ENCODE results near the gene NMNAT2.

NMNAT2 gene

GRCh38 chr1:183385340-183386144 is 32.6 kb downstream of the NMNAT2 start:
- DNase-seq (ENCODE audit: low spot score) = no peak
- Histone ChIP-seq H3K27ac (no peak overlapping the region), H3K4me3 (no peak overlapping the region)
- no peak for TF ChIP-seq CTCF (IDR thresholded peaks at IDR 0.05)

GRCh38 chr1:183379951-183380350 is 38.2 kb downstream of the NMNAT2 start:
- Histone ChIP-seq H3K27ac (no peak overlapping the region), H3K4me3 (no peak overlapping the region)
- no peak for TF ChIP-seq CTCF (IDR thresholded peaks at IDR 0.05)
- no peak for DNase-seq (ENCODE audit: low spot score)

- no peak overlapping the region for H3K4me3 ChIP-seq
- TF ChIP-seq CTCF (IDR thresholded peaks at IDR 0.05) = no peak
- DNase-seq (ENCODE audit: low spot score) = no peak
- no peak overlapping the region for H3K27ac ChIP-seq
Observed at GRCh38 chr1:183375381-183375780, 42.8 kb downstream of the NMNAT2 start.

- Histone ChIP-seq H3K27ac (no peak overlapping the region), H3K4me3 (no peak overlapping the region)
- DNase-seq (ENCODE audit: low spot score) = no peak
- no peak for TF ChIP-seq CTCF (IDR thresholded peaks at IDR 0.05)
Observed at GRCh38 chr1:183374825-183375224, 43.4 kb downstream of the NMNAT2 start.

- DNase-seq (ENCODE audit: low spot score) = no peak
- TF ChIP-seq CTCF (IDR thresholded peaks at IDR 0.05) = no peak
- H3K27ac ChIP-seq = no peak overlapping the region
- H3K4me3 ChIP-seq = no peak overlapping the region
Observed at GRCh38 chr1:183372586-183373230, 45.5 kb downstream of the NMNAT2 start.

GRCh38 chr1:183370399-183371058 is 47.7 kb downstream of the NMNAT2 start:
- DNase-seq (ENCODE audit: low spot score) = no peak
- Histone ChIP-seq H3K4me3 (no peak overlapping the region), H3K27ac (no peak overlapping the region)
- TF ChIP-seq CTCF (IDR thresholded peaks at IDR 0.05) = no peak
